OCI-LY1 (cell line): ENCODE measurements around the gene TNFRSF18.

ENCODE experiments used
- H2AFZ ChIP-seq: fragments of 200-600 bp; sonication (generic), shearing (Covaris generic); 2 replicates; pipeline ENCODE4 v1.6.0; 2014; ENCODE audit warnings: antibody characterized with exemption, mild to moderate bottlenecking, low read length
- H3F3A ChIP-seq: fragments of 200-600 bp; sonication (generic), shearing (Covaris generic); 2 replicates; pipeline ENCODE4 v1.6.0; 2014; ENCODE audit warnings: mild to moderate bottlenecking, antibody characterized with exemption, low read length, moderate library complexity; ENCODE audit not compliant: insufficient read depth
- H3K27ac ChIP-seq: fragments of 200-600 bp; sonication (generic); 2 replicates; pipeline ENCODE4 v1.5.1; 2014; ENCODE audit warnings: low read length, mixed run types, mild to moderate bottlenecking, low read depth; ENCODE audit not compliant: poor library complexity, severe bottlenecking
- H3K27me3 ChIP-seq: fragments of 200-600 bp; sonication (generic); 2 replicates; pipeline ENCODE4 v1.6.0; 2014; ENCODE audit warnings: antibody characterized with exemption, mild to moderate bottlenecking, low read length, moderate library complexity; ENCODE audit not compliant: insufficient read depth
- H3K36me3 ChIP-seq: fragments of 200-600 bp; sonication (generic); 2 replicates; pipeline ENCODE4 v1.6.1; 2014; ENCODE audit warnings: mild to moderate bottlenecking, antibody characterized with exemption, low read length, moderate library complexity, mixed read lengths; ENCODE audit not compliant: insufficient read depth
- H3K4me1 ChIP-seq: fragments of 200-600 bp; sonication (generic); 2 replicates; pipeline ENCODE4 v1.5.1; 2014; ENCODE audit warnings: mild to moderate bottlenecking, low read length, moderate library complexity; ENCODE audit not compliant: insufficient read depth, severe bottlenecking
- H3K4me2 ChIP-seq: fragments of 200-600 bp; sonication (generic), shearing (Covaris generic); 2 replicates; pipeline ENCODE4 v1.6.1; 2014; ENCODE audit warnings: low read length
- H3K4me3 ChIP-seq: fragments of 200-600 bp; sonication (generic); 2 replicates; pipeline ENCODE4 v1.5.1; 2014; ENCODE audit warnings: low read length, low read depth, mild to moderate bottlenecking, mixed read lengths; ENCODE audit not compliant: poor library complexity, severe bottlenecking
- H3K79me2 ChIP-seq: fragments of 200-600 bp; shearing (Covaris generic); 2 replicates; pipeline ENCODE4 v1.6.1; 2016; ENCODE audit warnings: mixed run types, low read length, mixed read lengths; ENCODE audit not compliant: insufficient read depth
- H3K9ac ChIP-seq: fragments of 200-600 bp; sonication (generic), shearing (Covaris generic); 2 replicates; pipeline ENCODE4 v1.6.1; 2014; ENCODE audit warnings: mild to moderate bottlenecking, low read length, mixed read lengths
- H3K9me2 ChIP-seq: fragments of 200-600 bp; sonication (generic), shearing (Covaris generic); 2 replicates; pipeline ENCODE4 v1.6.1; 2014; ENCODE audit warnings: low read depth, mild to moderate bottlenecking, low read length, mixed read lengths
- H3K9me3 ChIP-seq: fragments of 200-600 bp; shearing (Covaris generic); 2 replicates; pipeline ENCODE4 v1.6.1; 2014; ENCODE audit warnings: low read length, mixed read lengths
- H4K20me1 ChIP-seq: fragments of 200-600 bp; sonication (generic), shearing (Covaris generic); 2 replicates; pipeline ENCODE4 v1.6.0; 2016; ENCODE audit warnings: mild to moderate bottlenecking, low read length; ENCODE audit not compliant: insufficient read depth
- EZH2 ChIP-seq: fragments of 200-600 bp; sonication (generic), shearing (Covaris generic); IDR thresholded peaks from 2 replicates; pipeline ENCODE4 v1.8.0; 2017; ENCODE audit warnings: borderline replicate concordance, mixed run types, mild to moderate bottlenecking, antibody characterized with exemption, low read length, moderate library complexity, mixed read lengths
- TF ChIP-seq, protein P1 (sequence below): fragments of 200-600 bp; sonication (generic), shearing (Covaris generic); IDR thresholded peaks from 2 replicates; pipeline ENCODE4 v1.5.1; 2017; ENCODE audit warnings: mild to moderate bottlenecking, antibody characterized with exemption, low read length, moderate library complexity, mixed read lengths

TNFRSF18 gene

DNA sequence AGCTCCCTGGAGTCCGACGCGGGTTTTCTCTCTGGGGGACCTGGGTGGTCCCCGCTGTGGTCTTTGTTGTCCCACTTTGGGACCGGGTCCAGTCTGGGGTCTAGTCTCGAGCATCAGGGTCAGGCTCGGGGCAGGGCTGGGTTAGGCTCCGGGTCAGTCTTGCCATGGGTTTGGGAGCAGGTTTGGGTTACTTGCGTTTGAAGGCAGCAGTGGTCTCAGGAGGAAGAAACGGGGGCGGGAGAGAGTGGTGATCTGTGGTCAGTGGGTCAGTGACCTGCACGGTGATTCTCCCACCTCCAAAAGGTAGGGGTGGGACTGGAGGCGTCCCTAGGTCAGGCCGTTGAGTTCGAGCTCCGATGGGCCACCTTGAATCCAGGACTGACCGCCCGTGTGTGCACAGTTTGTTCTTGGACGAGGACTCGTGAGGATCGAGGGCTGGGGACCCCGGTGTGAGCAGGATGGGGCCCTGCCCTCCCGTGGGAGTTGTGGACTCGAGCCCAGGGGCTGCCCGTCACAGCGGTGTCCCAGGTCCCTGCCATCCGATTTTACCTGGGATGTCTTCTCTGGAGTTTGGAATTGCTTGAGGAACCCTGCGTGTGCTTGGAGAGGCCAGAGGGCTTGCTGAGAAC, 27.9 kb upstream of the TNFRSF18 start:
- Histone ChIP-seq H3K4me1 (peaks cover 31% of the 10 kb centered on the region), H3K9me2 (no peaks in the 10 kb centered on the region), H3K4me2 (no peak overlapping the region), H4K20me1 (no peaks in the 10 kb centered on the region), H3K36me3 (peaks cover 21% of the 10 kb centered on the region; the same call in 1 of the 2 replicates), H3F3A (no peaks in the 10 kb centered on the region), H2AFZ (no peak overlapping the region), H3K27ac (no peak overlapping the region), H3K79me2 (peaks cover 19% of the 10 kb centered on the region), H3K4me3 (no peak overlapping the region), H3K27me3 (0 out of 2 replicates have a peak, but pooled peaks cover 9% of the 10 kb centered on the region), H3K9me3 (no peaks in the 10 kb centered on the region), H3K9ac (no peak overlapping the region)
- TF ChIP-seq EZH2, result no peak

DNA sequence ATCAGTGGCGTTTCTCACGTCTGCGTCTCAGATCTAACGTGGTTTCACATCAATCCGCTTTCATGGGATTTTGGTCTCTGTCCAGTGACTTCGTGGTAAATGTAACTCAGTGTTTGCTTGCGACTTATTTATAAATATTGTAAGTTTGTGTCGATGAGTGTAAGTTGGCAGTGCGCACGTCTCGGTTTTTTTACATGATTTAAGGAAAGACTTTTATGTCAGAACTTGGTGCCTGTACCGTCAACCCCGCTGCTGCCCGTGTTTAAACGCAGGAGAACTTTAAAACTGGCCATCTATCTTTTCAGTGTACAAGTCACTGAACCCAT, 27.1 kb upstream of the TNFRSF18 start:
- TF ChIP-seq EZH2, result no peak
- TF ChIP-seq, protein P1, sequence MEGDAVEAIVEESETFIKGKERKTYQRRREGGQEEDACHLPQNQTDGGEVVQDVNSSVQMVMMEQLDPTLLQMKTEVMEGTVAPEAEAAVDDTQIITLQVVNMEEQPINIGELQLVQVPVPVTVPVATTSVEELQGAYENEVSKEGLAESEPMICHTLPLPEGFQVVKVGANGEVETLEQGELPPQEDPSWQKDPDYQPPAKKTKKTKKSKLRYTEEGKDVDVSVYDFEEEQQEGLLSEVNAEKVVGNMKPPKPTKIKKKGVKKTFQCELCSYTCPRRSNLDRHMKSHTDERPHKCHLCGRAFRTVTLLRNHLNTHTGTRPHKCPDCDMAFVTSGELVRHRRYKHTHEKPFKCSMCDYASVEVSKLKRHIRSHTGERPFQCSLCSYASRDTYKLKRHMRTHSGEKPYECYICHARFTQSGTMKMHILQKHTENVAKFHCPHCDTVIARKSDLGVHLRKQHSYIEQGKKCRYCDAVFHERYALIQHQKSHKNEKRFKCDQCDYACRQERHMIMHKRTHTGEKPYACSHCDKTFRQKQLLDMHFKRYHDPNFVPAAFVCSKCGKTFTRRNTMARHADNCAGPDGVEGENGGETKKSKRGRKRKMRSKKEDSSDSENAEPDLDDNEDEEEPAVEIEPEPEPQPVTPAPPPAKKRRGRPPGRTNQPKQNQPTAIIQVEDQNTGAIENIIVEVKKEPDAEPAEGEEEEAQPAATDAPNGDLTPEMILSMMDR, result no peak

DNA sequence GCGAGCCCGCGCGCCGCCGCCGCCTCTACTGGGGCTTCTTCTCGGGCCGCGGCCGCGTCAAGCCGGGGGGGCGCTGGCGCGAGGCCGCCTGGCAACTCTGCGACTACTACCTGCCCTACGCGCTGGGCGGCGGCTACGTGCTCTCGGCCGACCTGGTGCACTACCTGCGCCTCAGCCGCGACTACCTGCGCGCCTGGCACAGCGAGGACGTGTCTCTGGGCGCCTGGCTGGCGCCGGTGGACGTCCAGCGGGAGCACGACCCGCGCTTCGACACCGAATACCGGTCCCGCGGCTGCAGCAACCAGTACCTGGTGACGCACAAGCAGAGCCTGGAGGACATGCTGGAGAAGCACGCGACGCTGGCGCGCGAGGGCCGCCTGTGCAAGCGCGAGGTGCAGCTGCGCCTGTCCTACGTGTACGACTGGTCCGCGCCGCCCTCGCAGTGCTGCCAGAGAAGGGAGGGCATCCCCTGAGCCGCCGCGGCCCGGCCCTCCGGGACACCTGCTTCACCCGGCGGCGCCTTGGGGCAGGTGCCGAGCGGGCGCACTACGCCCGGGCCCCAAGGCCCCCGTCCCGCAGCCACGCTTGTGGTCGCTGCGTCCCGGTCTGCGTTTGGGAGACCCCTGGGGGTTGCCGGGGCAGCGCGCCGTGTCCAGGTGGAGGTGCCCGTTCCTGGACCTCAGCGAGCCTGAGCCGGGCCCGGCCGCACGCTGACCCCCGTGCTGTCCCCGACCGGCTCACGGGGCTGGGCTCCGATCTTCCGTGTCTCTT, 26.6 kb upstream of the TNFRSF18 start:
- H3K9ac ChIP-seq, result no peak overlapping the region
- no peak for TF ChIP-seq EZH2
- H3K27me3 ChIP-seq, result 0 out of 2 replicates have a peak, but pooled peaks cover 9% of the 10 kb centered on the region
- H3K27ac ChIP-seq, result no peak overlapping the region
- peak overlapping the region; percentile 37 for H3K4me3 ChIP-seq
- H3K79me2 ChIP-seq, result peaks cover 19% of the 10 kb centered on the region
- H3K9me2 ChIP-seq, result no peaks in the 10 kb centered on the region
- no peaks in the 10 kb centered on the region for H4K20me1 ChIP-seq
- H3K9me3 ChIP-seq, result no peaks in the 10 kb centered on the region
- peaks cover 31% of the 10 kb centered on the region for H3K36me3 ChIP-seq
- H3K4me1 ChIP-seq, result peaks cover 40% of the 10 kb centered on the region
- H3F3A ChIP-seq, result no peaks in the 10 kb centered on the region
- peak overlapping the region; percentile 45 for H3K4me2 ChIP-seq
- H2AFZ ChIP-seq, result no peak overlapping the region

More for the DNA sequence above, 27.1 kb upstream of the TNFRSF18 start:
- H3K79me2 ChIP-seq, result peaks cover 19% of the 10 kb centered on the region
- 0 out of 2 replicates have a peak, but pooled peaks cover 9% of the 10 kb centered on the region for H3K27me3 ChIP-seq
- H3K4me3 ChIP-seq, result no peak overlapping the region
- H3F3A ChIP-seq, result no peaks in the 10 kb centered on the region
- H3K9me3 ChIP-seq, result no peaks in the 10 kb centered on the region
- no peak overlapping the region for H3K9ac ChIP-seq
- no peaks in the 10 kb centered on the region for H4K20me1 ChIP-seq
- H3K27ac ChIP-seq, result no peak overlapping the region
- peaks cover 25% of the 10 kb centered on the region for H3K36me3 ChIP-seq
- H3K4me1 ChIP-seq, result peaks cover 39% of the 10 kb centered on the region
- no peak overlapping the region; the same call in 1 of the 2 replicates for H3K4me2 ChIP-seq
- no peak overlapping the region for H2AFZ ChIP-seq
- no peaks in the 10 kb centered on the region for H3K9me2 ChIP-seq

DNA sequence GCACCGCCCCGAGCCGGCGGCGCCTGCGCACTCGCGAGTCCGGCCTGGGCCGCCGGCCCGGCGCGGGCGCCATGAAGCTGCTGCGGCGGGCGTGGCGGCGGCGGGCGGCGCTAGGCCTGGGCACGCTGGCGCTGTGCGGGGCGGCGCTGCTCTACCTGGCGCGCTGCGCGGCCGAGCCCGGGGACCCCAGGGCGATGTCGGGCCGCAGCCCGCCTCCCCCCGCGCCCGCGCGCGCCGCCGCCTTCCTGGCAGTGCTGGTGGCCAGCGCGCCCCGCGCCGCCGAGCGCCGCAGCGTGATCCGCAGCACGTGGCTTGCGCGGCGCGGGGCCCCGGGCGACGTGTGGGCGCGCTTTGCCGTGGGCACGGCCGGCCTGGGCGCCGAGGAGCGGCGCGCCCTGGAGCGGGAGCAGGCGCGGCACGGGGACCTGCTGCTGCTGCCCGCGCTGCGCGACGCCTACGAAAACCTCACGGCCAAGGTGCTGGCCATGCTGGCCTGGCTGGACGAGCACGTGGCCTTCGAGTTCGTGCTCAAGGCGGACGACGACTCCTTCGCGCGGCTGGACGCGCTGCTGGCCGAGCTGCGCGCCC, 25.9 kb upstream of the TNFRSF18 start, which contains the start of gene B3GALT6:
Gene B3GALT6, plus strand, starts transcription at position 30 of the 588 bp plus-strand sequence. Its CDS starts 42 bp downstream, at position 72.
- Histone ChIP-seq H3K4me2 (peak within 1 kb of the TSS; percentile 78), H3K27ac (peak within 1 kb of the TSS; percentile 51), H3K27me3 (0 out of 2 replicates have a peak, but pooled peaks cover 4% of the 10 kb centered on the region), H2AFZ (no peak within 1 kb of the TSS), H3K9me3 (no peaks in the 10 kb centered on the region), H3K36me3 (peaks cover 38% of the 10 kb centered on the region), H3K4me1 (peaks cover 40% of the 10 kb centered on the region), H3K79me2 (peaks cover 19% of the 10 kb centered on the region), H3K4me3 (peak within 1 kb of the TSS; percentile 94), H4K20me1 (no peaks in the 10 kb centered on the region), H3K9ac (peak within 1 kb of the TSS; percentile 89), H3F3A (no peaks in the 10 kb centered on the region), H3K9me2 (no peaks in the 10 kb centered on the region)
- TF ChIP-seq, protein P1, result no peak
- no peak for TF ChIP-seq EZH2
